Activated naive CD8-positive, alpha-beta T cell treated with anti-CD3 and anti-CD28 coated beads, Interleukin-2, amount 50 U/mL, for 24 hours (primary cell): ENCODE measurements around the gene DDX41.

Experiments
- ATAC-seq: fragments of 150-1000 bp; cut with Tn5 transposase; one replicate; pipeline ENCODE4 v1.10.0; 2021
- DNase-seq: peaks from one replicate; pipeline ENCODE4 v3.0.0; 2021
- H3K27ac Mint-ChIP-seq: one replicate; pipeline ENCODE4 v1.8.0; 2021; ENCODE audit warnings: mild to moderate bottlenecking, mixed read lengths
- H3K27me3 Mint-ChIP-seq: one replicate; pipeline ENCODE4 v1.8.0; 2021; ENCODE audit warnings: mixed read lengths
- H3K36me3 Mint-ChIP-seq: one replicate; pipeline ENCODE4 v1.8.0; 2021; ENCODE audit warnings: low read depth, mixed read lengths
- H3K4me1 Mint-ChIP-seq: one replicate; pipeline ENCODE4 v1.8.0; 2021; ENCODE audit warnings: mixed read lengths
- H3K4me3 Mint-ChIP-seq: one replicate; pipeline ENCODE4 v1.8.0; 2021; ENCODE audit warnings: mild to moderate bottlenecking, moderate library complexity, mixed read lengths
- H3K9me3 Mint-ChIP-seq: one replicate; pipeline ENCODE4 v1.8.0; 2021; ENCODE audit warnings: mixed read lengths

DDX41 gene

GRCh38 chr5:177501874-177502678, 14.7 kb downstream of the DDX41 start:
- Mint-ChIP-seq H3K27ac (no peak overlapping the region), H3K4me1 (peaks cover 23% of the 10 kb centered on the region), H3K4me3 (no peak overlapping the region), H3K9me3 (no peaks in the 10 kb centered on the region), H3K36me3 (no peaks in the 10 kb centered on the region), H3K27me3 (peaks cover 15% of the 10 kb centered on the region)
- DNase-seq: no peak
- ATAC-seq: no peak

DNA sequence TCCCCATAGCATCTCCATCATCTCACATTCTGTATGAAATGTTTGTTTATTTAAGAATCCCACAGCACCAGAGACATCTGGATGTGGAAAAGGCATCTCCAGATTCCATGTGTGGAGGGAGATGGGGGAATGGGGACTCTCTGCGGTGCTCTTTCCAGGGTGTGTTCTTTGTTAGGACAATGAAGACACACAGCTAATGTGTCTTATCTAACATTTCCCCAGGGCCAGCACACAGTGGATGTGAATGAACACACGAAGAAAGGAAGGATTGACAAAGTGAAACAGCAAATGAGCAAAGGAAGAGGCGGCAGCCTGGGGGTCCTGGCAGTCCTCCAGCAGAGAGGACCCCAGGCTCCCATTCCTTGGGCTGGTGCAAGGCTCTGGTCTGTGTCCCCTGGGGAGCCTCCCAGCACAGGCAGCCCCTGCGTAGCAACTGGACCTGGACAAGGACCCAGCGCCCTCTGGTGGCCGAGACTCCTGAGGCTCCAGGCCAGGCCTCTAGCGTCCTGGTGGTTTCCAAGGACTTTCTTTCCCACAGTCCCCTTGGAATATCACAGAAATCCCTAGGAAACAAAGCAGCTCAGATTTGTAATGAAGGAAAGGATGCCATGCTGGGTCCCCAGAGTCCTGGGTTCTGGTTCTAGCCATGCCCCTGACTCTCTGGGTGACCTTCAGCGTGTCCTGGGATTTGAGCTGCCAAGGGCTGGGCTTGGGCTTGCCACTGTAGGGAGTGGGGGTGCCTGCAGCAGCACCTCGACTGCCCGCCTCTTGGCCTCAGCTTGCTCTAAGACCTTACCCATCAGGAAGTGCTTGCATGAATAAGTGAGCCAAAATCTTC, 15.9 kb downstream of the DDX41 start:
- Mint-ChIP-seq H3K27me3 (peaks cover 15% of the 10 kb centered on the region), H3K27ac (no peak overlapping the region), H3K4me1 (peaks cover 28% of the 10 kb centered on the region), H3K36me3 (no peaks in the 10 kb centered on the region), H3K9me3 (no peaks in the 10 kb centered on the region), H3K4me3 (no peak overlapping the region)
- peak; percentile 96 for DNase-seq
- peak; percentile 39 for ATAC-seq

DNA sequence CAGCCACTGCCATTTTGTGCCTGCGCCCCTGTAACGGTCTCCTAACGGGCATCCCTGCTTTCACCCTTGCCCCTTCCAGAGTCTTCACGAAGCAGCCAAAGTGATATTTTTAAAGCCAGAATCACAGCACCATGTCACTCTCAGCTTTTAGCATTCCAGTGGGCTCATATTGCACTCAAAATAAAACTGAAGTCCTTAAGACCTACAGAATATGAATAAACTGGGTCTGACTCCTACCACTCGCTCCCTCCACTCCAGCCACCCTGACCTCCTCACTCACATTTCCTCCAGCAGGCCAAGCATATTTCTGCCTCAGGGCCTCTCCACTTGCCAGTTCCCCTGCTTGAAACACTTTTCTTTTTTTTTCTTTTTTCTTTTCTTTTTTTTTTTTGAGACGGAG, 16.9 kb downstream of the DDX41 start:
- Mint-ChIP-seq H3K27me3 (peaks cover 15% of the 10 kb centered on the region), H3K36me3 (no peaks in the 10 kb centered on the region), H3K9me3 (no peaks in the 10 kb centered on the region), H3K4me3 (no peak overlapping the region), H3K27ac (no peak overlapping the region), H3K4me1 (peaks cover 38% of the 10 kb centered on the region)
- ATAC-seq (no peak), DNase-seq (no peak)

- H3K4me1 Mint-ChIP-seq: peaks cover 52% of the 10 kb centered on the region
- H3K9me3 Mint-ChIP-seq: no peaks in the 10 kb centered on the region
- ATAC-seq (no peak), DNase-seq (peak; percentile 53)
- H3K4me3 Mint-ChIP-seq: peak overlapping the region; percentile 84
- peaks cover 3% of the 10 kb centered on the region for H3K36me3 Mint-ChIP-seq
- H3K27ac Mint-ChIP-seq: peak overlapping the region; percentile 67
- peaks cover 15% of the 10 kb centered on the region for H3K27me3 Mint-ChIP-seq
Observed at GRCh38 chr5:177498013-177498787, 18.6 kb downstream of the DDX41 start.

GRCh38 chr5:177497292-177498012, 19.3 kb downstream of the DDX41 start, which contains the start of gene PDLIM7:
Gene PDLIM7, minus strand, starts transcription at chr5:177497604. Its CDS starts 1,092 bp downstream, at chr5:177496512.
- Mint-ChIP-seq H3K36me3 (peaks cover 8% of the 10 kb centered on the region), H3K4me1 (peaks cover 54% of the 10 kb centered on the region), H3K27ac (peak within 1 kb of the TSS; percentile 67), H3K4me3 (peak within 1 kb of the TSS; percentile 84), H3K9me3 (no peaks in the 10 kb centered on the region), H3K27me3 (peaks cover 15% of the 10 kb centered on the region)
- ATAC-seq (peak; percentile 70), DNase-seq (peak; percentile 97)

- Mint-ChIP-seq H3K27me3 (peaks cover 15% of the 10 kb centered on the region), H3K36me3 (peaks cover 8% of the 10 kb centered on the region), H3K27ac (no peak overlapping the region), H3K4me3 (peak overlapping the region; percentile 84), H3K4me1 (peaks cover 48% of the 10 kb centered on the region), H3K9me3 (no peaks in the 10 kb centered on the region)
- DNase-seq (peak; percentile 50), ATAC-seq (peak; percentile 5)
Observed at GRCh38 chr5:177496727-177497291, 20.0 kb downstream of the DDX41 start.

GRCh38 chr5:177496070-177496726, 20.6 kb downstream of the DDX41 start:
- peak overlapping the region; percentile 84 for H3K4me3 Mint-ChIP-seq
- H3K9me3 Mint-ChIP-seq: no peaks in the 10 kb centered on the region
- H3K27me3 Mint-ChIP-seq: peaks cover 15% of the 10 kb centered on the region
- H3K36me3 Mint-ChIP-seq: peaks cover 8% of the 10 kb centered on the region
- DNase-seq (no peak), ATAC-seq (no peak)
- H3K4me1 Mint-ChIP-seq: peaks cover 47% of the 10 kb centered on the region
- H3K27ac Mint-ChIP-seq: no peak overlapping the region

DNA sequence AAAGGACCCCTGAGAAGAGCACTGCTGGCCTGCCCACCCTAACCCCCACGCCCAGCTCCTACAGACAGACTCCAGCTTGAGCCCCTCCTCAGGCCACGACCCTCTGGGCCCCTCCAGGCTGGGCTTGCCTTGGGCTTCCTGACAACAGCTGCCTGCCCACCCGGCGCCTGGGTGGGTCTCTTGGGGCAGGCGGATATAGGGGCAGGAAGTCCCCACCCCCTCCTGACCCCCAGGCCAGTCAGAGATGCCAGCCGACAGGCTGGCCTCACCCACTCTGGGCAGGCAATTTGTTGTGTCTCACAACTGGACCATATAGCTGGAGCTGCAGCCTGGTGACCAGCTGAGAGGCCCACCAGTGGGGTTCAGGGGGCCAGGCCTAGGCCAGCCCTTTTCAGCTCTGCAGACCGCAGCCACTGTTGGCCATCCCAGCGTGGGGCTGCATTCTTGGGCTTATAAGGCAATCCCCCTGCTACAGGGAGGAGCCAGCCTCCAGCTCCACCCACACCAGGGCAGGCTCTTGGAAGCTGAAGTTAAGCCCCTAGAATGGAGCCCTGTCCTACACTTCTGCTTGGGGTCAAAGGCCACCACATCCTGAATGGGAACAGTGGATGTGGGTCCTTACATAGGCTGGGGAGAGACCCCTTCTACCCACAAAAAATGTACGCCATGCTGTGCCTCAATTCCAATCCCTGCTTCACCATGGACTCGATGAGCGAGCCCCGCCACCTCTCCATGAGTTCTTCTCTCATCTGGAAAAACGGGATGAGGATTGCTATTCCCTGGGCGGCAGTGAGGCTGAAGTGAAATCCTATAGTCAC, 21.3 kb downstream of the DDX41 start:
- no peak overlapping the region for H3K27ac Mint-ChIP-seq
- peaks cover 8% of the 10 kb centered on the region for H3K36me3 Mint-ChIP-seq
- H3K4me1 Mint-ChIP-seq: peaks cover 44% of the 10 kb centered on the region
- peak; percentile 33 for DNase-seq
- no peaks in the 10 kb centered on the region for H3K9me3 Mint-ChIP-seq
- H3K4me3 Mint-ChIP-seq: peak overlapping the region; percentile 84
- ATAC-seq: no peak
- peaks cover 15% of the 10 kb centered on the region for H3K27me3 Mint-ChIP-seq

DNA sequence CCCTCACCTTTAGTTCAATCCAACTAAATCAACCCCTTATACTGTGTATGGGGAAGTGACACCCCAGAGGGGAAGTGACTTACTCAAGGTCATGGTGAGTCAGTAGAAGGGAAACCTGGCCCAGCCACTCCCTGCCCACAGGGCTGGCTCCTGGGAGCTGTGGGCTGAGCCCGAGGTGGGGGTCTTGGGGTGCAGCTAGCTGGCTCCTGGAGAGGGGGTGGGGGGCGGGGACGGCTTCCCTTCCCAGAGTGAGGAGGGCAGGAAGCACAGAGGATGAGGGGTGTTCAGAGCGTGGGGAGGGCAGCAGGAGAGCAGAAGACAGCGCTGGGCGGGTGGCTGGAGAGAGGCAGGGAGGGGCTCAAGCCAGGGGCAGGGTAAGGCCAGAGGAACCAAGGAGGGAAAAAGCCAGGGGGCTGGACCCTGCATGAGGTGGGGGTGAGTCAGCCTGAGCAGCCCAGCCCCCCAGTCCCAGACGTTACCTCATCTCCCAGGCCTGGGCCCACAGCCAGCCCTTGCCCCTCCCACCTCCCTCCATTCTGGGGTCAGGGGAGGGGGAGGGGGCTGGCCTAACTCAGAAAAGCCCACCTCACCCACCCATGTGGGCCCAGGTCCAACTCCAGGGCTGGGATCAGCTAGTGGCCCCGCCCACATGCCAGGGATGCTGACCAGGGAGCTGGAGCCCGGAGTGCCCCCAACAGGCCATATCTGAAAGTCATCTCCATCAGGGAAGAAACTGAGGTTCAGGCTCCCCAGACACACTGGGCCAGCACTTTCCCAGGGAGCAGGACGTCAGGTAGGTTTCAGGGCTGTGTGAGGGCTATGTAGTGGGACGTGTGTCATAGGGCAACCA, 22.2 kb downstream of the DDX41 start:
- no peaks in the 10 kb centered on the region for H3K9me3 Mint-ChIP-seq
- DNase-seq (peak; percentile 59), ATAC-seq (peak; percentile 71)
- peak overlapping the region; percentile 82 for H3K27ac Mint-ChIP-seq
- peaks cover 12% of the 10 kb centered on the region for H3K27me3 Mint-ChIP-seq
- peak overlapping the region; percentile 45 for H3K4me3 Mint-ChIP-seq
- peaks cover 42% of the 10 kb centered on the region for H3K4me1 Mint-ChIP-seq
- peaks cover 10% of the 10 kb centered on the region for H3K36me3 Mint-ChIP-seq

GRCh38 chr5:177493795-177494345, 22.9 kb downstream of the DDX41 start:
- H3K27me3 Mint-ChIP-seq: peaks cover 7% of the 10 kb centered on the region
- H3K27ac Mint-ChIP-seq: peak overlapping the region; percentile 82
- ATAC-seq: no peak
- peaks cover 41% of the 10 kb centered on the region for H3K4me1 Mint-ChIP-seq
- H3K9me3 Mint-ChIP-seq: no peaks in the 10 kb centered on the region
- no peak for DNase-seq
- H3K4me3 Mint-ChIP-seq: peak overlapping the region; percentile 34
- peaks cover 10% of the 10 kb centered on the region for H3K36me3 Mint-ChIP-seq

GRCh38 chr5:177492841-177493240, 23.9 kb downstream of the DDX41 start:
- ATAC-seq: no peak
- Mint-ChIP-seq H3K36me3 (peaks cover 12% of the 10 kb centered on the region), H3K27ac (no peak overlapping the region), H3K4me3 (no peak overlapping the region), H3K9me3 (no peaks in the 10 kb centered on the region), H3K27me3 (no peaks in the 10 kb centered on the region), H3K4me1 (peaks cover 33% of the 10 kb centered on the region)
- DNase-seq: no peak
